HG03280 (cell line): ENCODE results near the gene CATSPERB.
"Not testable (repeated sequence)": the region's sequence is repeated elsewhere in the genome, so short reads cannot be mapped to it uniquely, and the experiment has no call there.

Experiments used
- ATAC-seq: cut with Tn5 transposase; IDR thresholded peaks from one replicate; pipeline ENCODE4 v1.9.1; 2021; ENCODE audit warnings: mild to moderate bottlenecking, moderate library complexity; ENCODE audit not compliant: unreplicated experiment

Gene CATSPERB

GRCh38 chr14:91677687-91678086 lies 54.2 kb downstream of the CATSPERB start:
- ATAC-seq: not testable (repeated sequence)

GRCh38 chr14:91674911-91675310 lies 57.0 kb downstream of the CATSPERB start:
- ATAC-seq: no peak

GRCh38 chr14:91669867-91670266 lies 62.0 kb downstream of the CATSPERB start:
- no peak for ATAC-seq

- not testable (repeated sequence) for ATAC-seq
These were observed 64.8 kb downstream of the CATSPERB start for GRCh38 chr14:91667101-91667500.

GRCh38 chr14:91660790-91661189 lies 71.1 kb downstream of the CATSPERB start:
- no peak for ATAC-seq

- ATAC-seq: no peak
These were observed 77.0 kb downstream of the CATSPERB start for GRCh38 chr14:91654836-91655235.

GRCh38 chr14:91653451-91653850 lies 78.4 kb downstream of the CATSPERB start:
- ATAC-seq: no peak

- no peak for ATAC-seq
These were observed 82.0 kb downstream of the CATSPERB start for GRCh38 chr14:91649930-91650329.

GRCh38 chr14:91647856-91648255 lies 84.0 kb downstream of the CATSPERB start:
- ATAC-seq: no peak

- no peak for ATAC-seq
These were observed 95.3 kb downstream of the CATSPERB start for GRCh38 chr14:91636604-91637003.

GRCh38 chr14:91624757-91625156 lies 107.1 kb downstream of the CATSPERB start:
- no peak for ATAC-seq

- no peak for ATAC-seq
These were observed 117.7 kb downstream of the CATSPERB start for GRCh38 chr14:91614187-91614586.

- no peak for ATAC-seq
These were observed 118.3 kb downstream of the CATSPERB start for GRCh38 chr14:91613459-91614112.

GRCh38 chr14:91611528-91611927 lies 120.4 kb downstream of the CATSPERB start:
- no peak for ATAC-seq

GRCh38 chr14:91609161-91609560 lies 122.7 kb downstream of the CATSPERB start:
- ATAC-seq: no peak

- ATAC-seq: no peak
These were observed 124.4 kb downstream of the CATSPERB start for GRCh38 chr14:91607322-91608047.

GRCh38 chr14:91606851-91607250 lies 125.0 kb downstream of the CATSPERB start:
- no peak for ATAC-seq

- not testable (repeated sequence) for ATAC-seq
These were observed 127.3 kb downstream of the CATSPERB start for GRCh38 chr14:91604611-91605010.

GRCh38 chr14:91599994-91600393 lies 131.9 kb downstream of the CATSPERB start:
- ATAC-seq: no peak

GRCh38 chr14:91595736-91596135 lies 136.2 kb downstream of the CATSPERB start:
- ATAC-seq: no peak

GRCh38 chr14:91593957-91594356 lies 137.9 kb downstream of the CATSPERB start:
- ATAC-seq: not testable (repeated sequence)

GRCh38 chr14:91586410-91586809 lies 145.5 kb downstream of the CATSPERB start:
- no peak for ATAC-seq
